ENCODE data around the gene CFAP92.

DNA sequence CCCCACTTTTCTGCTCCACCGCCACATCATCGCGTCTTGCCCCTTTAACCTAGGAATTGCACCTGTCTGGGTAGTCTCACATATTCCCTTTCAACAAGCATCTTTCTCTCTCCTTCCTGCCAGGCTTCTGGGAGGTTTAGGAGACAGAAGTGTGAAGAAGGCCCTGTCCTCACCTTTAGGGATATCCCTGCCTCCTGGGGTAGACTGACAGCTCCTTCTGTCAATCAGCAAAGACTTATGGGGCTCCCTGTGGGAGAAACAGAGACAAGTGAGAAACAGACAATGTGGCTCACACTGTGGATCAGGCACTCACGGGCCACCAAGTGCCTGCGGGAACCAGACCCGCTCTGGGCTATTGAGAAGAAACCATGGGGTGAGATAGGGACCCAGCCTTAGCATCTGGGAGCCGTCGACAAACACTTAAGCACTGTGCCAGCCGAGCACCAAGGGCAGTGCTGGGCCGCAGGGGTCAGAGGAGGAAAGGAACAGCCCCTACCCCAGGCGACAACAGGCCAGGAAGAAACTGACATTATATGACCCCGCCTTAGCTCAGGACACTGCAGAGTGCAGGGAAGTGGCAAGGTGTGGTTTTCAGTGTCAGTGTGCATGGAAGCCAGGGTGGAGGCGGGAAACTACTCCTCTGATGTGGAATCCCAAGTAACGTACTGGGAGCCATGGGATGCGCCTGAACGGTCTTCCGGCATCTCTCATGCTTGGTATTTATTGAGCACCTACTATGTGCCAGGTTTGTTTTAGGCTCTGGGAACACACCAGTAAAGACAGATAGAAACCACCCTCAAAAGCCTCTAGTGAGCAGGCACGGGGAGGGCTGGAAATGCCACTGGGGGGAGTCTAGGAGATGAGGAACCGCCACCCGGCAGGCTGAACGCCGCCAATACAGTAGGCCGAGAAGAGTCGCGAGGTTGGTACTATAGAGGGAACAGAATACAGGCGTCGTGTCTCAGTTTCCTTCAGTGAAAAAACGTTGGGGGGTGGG is 9.0 kb upstream of the CFAP92 start:
- TF ChIP-seq POLR2A (IDR thresholded peaks at IDR 0.05) = no peak
- TF ChIP-seq, protein P1, sequence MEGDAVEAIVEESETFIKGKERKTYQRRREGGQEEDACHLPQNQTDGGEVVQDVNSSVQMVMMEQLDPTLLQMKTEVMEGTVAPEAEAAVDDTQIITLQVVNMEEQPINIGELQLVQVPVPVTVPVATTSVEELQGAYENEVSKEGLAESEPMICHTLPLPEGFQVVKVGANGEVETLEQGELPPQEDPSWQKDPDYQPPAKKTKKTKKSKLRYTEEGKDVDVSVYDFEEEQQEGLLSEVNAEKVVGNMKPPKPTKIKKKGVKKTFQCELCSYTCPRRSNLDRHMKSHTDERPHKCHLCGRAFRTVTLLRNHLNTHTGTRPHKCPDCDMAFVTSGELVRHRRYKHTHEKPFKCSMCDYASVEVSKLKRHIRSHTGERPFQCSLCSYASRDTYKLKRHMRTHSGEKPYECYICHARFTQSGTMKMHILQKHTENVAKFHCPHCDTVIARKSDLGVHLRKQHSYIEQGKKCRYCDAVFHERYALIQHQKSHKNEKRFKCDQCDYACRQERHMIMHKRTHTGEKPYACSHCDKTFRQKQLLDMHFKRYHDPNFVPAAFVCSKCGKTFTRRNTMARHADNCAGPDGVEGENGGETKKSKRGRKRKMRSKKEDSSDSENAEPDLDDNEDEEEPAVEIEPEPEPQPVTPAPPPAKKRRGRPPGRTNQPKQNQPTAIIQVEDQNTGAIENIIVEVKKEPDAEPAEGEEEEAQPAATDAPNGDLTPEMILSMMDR (IDR thresholded peaks at IDR 0.05) = no peak
- no peak for TF ChIP-seq POLR2AphosphoS5 (IDR thresholded peaks at IDR 0.05)

Measured in breast epithelium (tissue), 3 donors.